ENCODE measurements around the gene PIGO.

Gene PIGO

GRCh38 chr9:35056571-35057270, 39.7 kb downstream of the PIGO start:
- Histone ChIP-seq H3K27ac (no peak overlapping the region), H3K36me3 (peaks cover 99% of the 10 kb centered on the region)
- TF ChIP-seq Cebpa-rat (IDR thresholded peaks at IDR 0.05): no peak

GRCh38 chr9:35054871-35055644, 41.3 kb downstream of the PIGO start:
- Histone ChIP-seq H3K4me3 (no peak overlapping the region), H3K4me1 (no peaks in the 10 kb centered on the region), H3K27me3 (no peaks in the 10 kb centered on the region), H3K27ac (no peak overlapping the region), H3K9ac (no peak overlapping the region), H3K9me3 (no peaks in the 10 kb centered on the region), H4K20me1 (peaks cover 44% of the 10 kb centered on the region), H3K4me2 (no peak overlapping the region), H3K36me3 (peaks cover 99% of the 10 kb centered on the region)
- no peak for TF ChIP-seq Cebpa-rat (IDR thresholded peaks at IDR 0.05)

More at GRCh38 chr9:35056571-35057270, 39.7 kb downstream of the PIGO start:
- H3K4me3 ChIP-seq: no peak overlapping the region
- no peaks in the 10 kb centered on the region for H3K4me1 ChIP-seq
- H3K27me3 ChIP-seq: no peaks in the 10 kb centered on the region
- H3K9ac ChIP-seq: no peak overlapping the region
- H3K9me3 ChIP-seq: no peaks in the 10 kb centered on the region
- no peak overlapping the region for H3K4me2 ChIP-seq
- H4K20me1 ChIP-seq: peaks cover 60% of the 10 kb centered on the region

GRCh38 chr9:35054185-35054835, 42.1 kb downstream of the PIGO start:
- Histone ChIP-seq H3K27ac (no peak overlapping the region), H3K4me3 (no peak overlapping the region), H3K4me2 (no peak overlapping the region), H3K9ac (no peak overlapping the region), H3K36me3 (peaks cover 99% of the 10 kb centered on the region), H3K4me1 (no peaks in the 10 kb centered on the region), H4K20me1 (peaks cover 36% of the 10 kb centered on the region), H3K27me3 (no peaks in the 10 kb centered on the region), H3K9me3 (no peaks in the 10 kb centered on the region)
- no peak for TF ChIP-seq Cebpa-rat (IDR thresholded peaks at IDR 0.05)

- no peak for TF ChIP-seq Cebpa-rat (IDR thresholded peaks at IDR 0.05)
- peaks cover 10% of the 10 kb centered on the region for H4K20me1 ChIP-seq
- H3K9me3 ChIP-seq: no peaks in the 10 kb centered on the region
- H3K27me3 ChIP-seq: no peaks in the 10 kb centered on the region
- H3K4me2 ChIP-seq: no peak overlapping the region
- no peak overlapping the region for H3K27ac ChIP-seq
- H3K36me3 ChIP-seq: peaks cover 84% of the 10 kb centered on the region
- H3K4me1 ChIP-seq: no peaks in the 10 kb centered on the region
- no peak overlapping the region for H3K4me3 ChIP-seq
- no peak overlapping the region for H3K9ac ChIP-seq
These were observed 45.1 kb downstream of the PIGO start for GRCh38 chr9:35051069-35051967.

- no peaks in the 10 kb centered on the region for H3K27me3 ChIP-seq
- H3K4me2 ChIP-seq: no peak overlapping the region
- peaks cover 7% of the 10 kb centered on the region; the same call in 1 of the 2 replicates for H4K20me1 ChIP-seq
- no peaks in the 10 kb centered on the region for H3K9me3 ChIP-seq
- no peak overlapping the region for H3K4me3 ChIP-seq
- no peak for TF ChIP-seq Cebpa-rat (IDR thresholded peaks at IDR 0.05)
- peaks cover 83% of the 10 kb centered on the region for H3K36me3 ChIP-seq
- no peaks in the 10 kb centered on the region for H3K4me1 ChIP-seq
- H3K27ac ChIP-seq: no peak overlapping the region
- no peak overlapping the region for H3K9ac ChIP-seq
These were observed 47.9 kb downstream of the PIGO start for GRCh38 chr9:35048511-35048910.

GRCh38 chr9:35044071-35044470, 52.3 kb downstream of the PIGO start:
- Histone ChIP-seq H3K9me3 (no peaks in the 10 kb centered on the region), H3K4me3 (no peak overlapping the region), H3K4me1 (peaks cover 41% of the 10 kb centered on the region), H4K20me1 (no peaks in the 10 kb centered on the region), H3K27me3 (no peaks in the 10 kb centered on the region), H3K4me2 (no peak overlapping the region), H3K36me3 (peaks cover 52% of the 10 kb centered on the region), H3K9ac (no peak overlapping the region), H3K27ac (no peak overlapping the region)
- TF ChIP-seq Cebpa-rat (IDR thresholded peaks at IDR 0.05): no peak

GRCh38 chr9:35042891-35043545, 53.4 kb downstream of the PIGO start:
- H3K27me3 ChIP-seq: no peaks in the 10 kb centered on the region
- H3K27ac ChIP-seq: no peak overlapping the region
- H3K36me3 ChIP-seq: peaks cover 44% of the 10 kb centered on the region; the same call in 1 of the 2 replicates
- H3K9ac ChIP-seq: no peak overlapping the region
- H3K4me2 ChIP-seq: 0 out of 2 replicates have a peak overlapping the region, but pooled peaks have one; percentile 56
- H3K9me3 ChIP-seq: no peaks in the 10 kb centered on the region
- H3K4me1 ChIP-seq: peaks cover 43% of the 10 kb centered on the region
- H4K20me1 ChIP-seq: no peaks in the 10 kb centered on the region
- no peak for TF ChIP-seq Cebpa-rat (IDR thresholded peaks at IDR 0.05)
- no peak overlapping the region for H3K4me3 ChIP-seq

- Histone ChIP-seq H3K27ac (peak overlapping the region; percentile 35; the same call in 1 of the 2 replicates), H3K27me3 (no peaks in the 10 kb centered on the region), H3K4me2 (peak overlapping the region; percentile 56), H3K9me3 (no peaks in the 10 kb centered on the region), H3K4me1 (peaks cover 43% of the 10 kb centered on the region), H3K4me3 (no peak overlapping the region), H3K36me3 (peaks cover 39% of the 10 kb centered on the region; the same call in 1 of the 2 replicates), H3K9ac (no peak overlapping the region), H4K20me1 (no peaks in the 10 kb centered on the region)
- TF ChIP-seq Cebpa-rat (IDR thresholded peaks at IDR 0.05): no peak
These were observed 54.2 kb downstream of the PIGO start for GRCh38 chr9:35042081-35042604.
